GM19043 (cell line): ENCODE measurements around the gene CDK5RAP2.

Experiments used
- ATAC-seq: cut with Tn5 transposase; IDR thresholded peaks from one replicate; pipeline ENCODE4 v1.9.1; 2021; ENCODE audit warnings: low read depth; ENCODE audit not compliant: unreplicated experiment

Gene CDK5RAP2

GRCh38 chr9:120441426-120442307 is 138.3 kb downstream of the CDK5RAP2 start:
- ATAC-seq = no peak

- ATAC-seq = no peak
Measured at GRCh38 chr9:120440791-120441190, 139.2 kb downstream of the CDK5RAP2 start.

GRCh38 chr9:120439926-120440325 is 140.0 kb downstream of the CDK5RAP2 start:
- ATAC-seq = no peak

GRCh38 chr9:120438836-120439546 is 141.0 kb downstream of the CDK5RAP2 start:
- no peak for ATAC-seq

- no peak for ATAC-seq
Measured at GRCh38 chr9:120438111-120438510, 141.9 kb downstream of the CDK5RAP2 start.

GRCh38 chr9:120436983-120437475 is 142.9 kb downstream of the CDK5RAP2 start:
- no peak for ATAC-seq

GRCh38 chr9:120436446-120436845 is 143.5 kb downstream of the CDK5RAP2 start:
- ATAC-seq = no peak

GRCh38 chr9:120435091-120435490 is 144.9 kb downstream of the CDK5RAP2 start:
- ATAC-seq = no peak

- ATAC-seq = no peak
Measured at GRCh38 chr9:120434532-120434931, 145.4 kb downstream of the CDK5RAP2 start.

- ATAC-seq = no peak
Measured at GRCh38 chr9:120433701-120434100, 146.3 kb downstream of the CDK5RAP2 start.

- ATAC-seq = no peak
Measured at GRCh38 chr9:120432600-120432999, 147.4 kb downstream of the CDK5RAP2 start.

- no peak for ATAC-seq
Measured at GRCh38 chr9:120431268-120431667, 148.7 kb downstream of the CDK5RAP2 start.

- no peak for ATAC-seq
Measured at GRCh38 chr9:120424248-120424647, 155.7 kb downstream of the CDK5RAP2 start.

- ATAC-seq = no peak
Measured at GRCh38 chr9:120423812-120424211, 156.2 kb downstream of the CDK5RAP2 start.

- no peak for ATAC-seq
Measured at GRCh38 chr9:120421977-120422376, 158.0 kb downstream of the CDK5RAP2 start.

- no peak for ATAC-seq
Measured at GRCh38 chr9:120418315-120418714, 161.7 kb downstream of the CDK5RAP2 start.

GRCh38 chr9:120416781-120417427 is 163.1 kb downstream of the CDK5RAP2 start:
- ATAC-seq = no peak

- no peak for ATAC-seq
Measured at GRCh38 chr9:120413121-120414048, 166.6 kb downstream of the CDK5RAP2 start.

- ATAC-seq = no peak
Measured at GRCh38 chr9:120412425-120412951, 167.5 kb downstream of the CDK5RAP2 start.
